HuH-7.5 (cell line): ENCODE data around the gene CMSS1.
A peak's percentile ranks its signal among the peaks of the same experiment; 100 is the strongest.
"Not testable (repeated sequence)": the region's sequence is repeated elsewhere in the genome, so short reads cannot be mapped to it uniquely, and the experiment has no call there.

Experiments
- DNase-seq: peaks from one replicate; pipeline ENCODE4 v3.0.0; 2011; ENCODE audit warnings: low spot score

Gene CMSS1

DNA sequence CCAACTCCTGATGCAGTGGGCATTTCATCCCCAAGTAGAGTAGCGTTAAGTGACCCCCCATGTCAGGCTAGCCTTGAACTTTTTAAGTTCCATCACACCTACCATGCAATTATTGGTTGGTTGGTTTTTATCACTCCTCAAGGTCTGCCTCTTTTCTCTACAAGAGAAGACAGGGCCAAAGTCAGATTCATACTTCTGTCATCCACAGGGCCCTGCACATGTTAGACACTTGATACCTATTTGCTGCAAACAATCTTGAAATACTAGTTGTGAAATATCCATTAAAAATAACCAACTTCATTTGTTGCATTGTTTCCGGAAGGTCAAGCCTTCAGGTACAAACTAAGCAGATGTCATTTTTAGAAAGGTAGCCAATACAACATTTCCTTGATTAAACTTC, 1.2 kb downstream of the CMSS1 start:
- no peak for DNase-seq

GRCh38 chr3:99823723-99824711, 6.4 kb downstream of the CMSS1 start:
- DNase-seq = no peak

DNA sequence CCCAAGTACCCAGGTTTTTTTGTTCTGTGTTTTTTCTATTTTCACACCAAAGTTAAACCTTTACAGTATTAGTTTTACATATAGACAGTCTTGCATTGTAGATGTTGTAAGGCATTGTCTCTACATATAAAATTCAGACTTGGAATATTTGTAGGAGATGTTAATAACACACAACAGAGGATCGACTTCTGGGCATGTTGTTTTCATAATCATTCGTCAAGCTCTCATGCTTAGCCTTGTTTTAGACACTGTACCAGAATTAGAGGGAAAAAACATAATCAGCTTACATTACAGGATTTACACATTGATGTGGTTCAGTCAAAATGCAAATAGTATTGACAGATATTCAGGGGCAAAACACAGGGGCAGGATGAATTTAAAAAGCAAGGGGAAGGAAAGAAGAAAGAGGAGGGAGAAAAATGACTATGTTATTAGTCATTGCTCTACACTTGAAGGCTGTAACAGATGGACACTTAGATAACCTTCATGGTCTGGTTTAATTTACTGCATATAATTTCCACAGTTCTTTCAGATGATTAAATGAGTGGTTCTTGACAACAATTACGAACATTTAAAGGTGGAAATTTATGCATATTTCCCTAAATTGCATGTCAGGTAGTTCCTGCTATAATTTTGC, 7.5 kb downstream of the CMSS1 start:
- DNase-seq = no peak

- no peak for DNase-seq
Observed at GRCh38 chr3:99829844-99830243, 12.2 kb downstream of the CMSS1 start.

DNA sequence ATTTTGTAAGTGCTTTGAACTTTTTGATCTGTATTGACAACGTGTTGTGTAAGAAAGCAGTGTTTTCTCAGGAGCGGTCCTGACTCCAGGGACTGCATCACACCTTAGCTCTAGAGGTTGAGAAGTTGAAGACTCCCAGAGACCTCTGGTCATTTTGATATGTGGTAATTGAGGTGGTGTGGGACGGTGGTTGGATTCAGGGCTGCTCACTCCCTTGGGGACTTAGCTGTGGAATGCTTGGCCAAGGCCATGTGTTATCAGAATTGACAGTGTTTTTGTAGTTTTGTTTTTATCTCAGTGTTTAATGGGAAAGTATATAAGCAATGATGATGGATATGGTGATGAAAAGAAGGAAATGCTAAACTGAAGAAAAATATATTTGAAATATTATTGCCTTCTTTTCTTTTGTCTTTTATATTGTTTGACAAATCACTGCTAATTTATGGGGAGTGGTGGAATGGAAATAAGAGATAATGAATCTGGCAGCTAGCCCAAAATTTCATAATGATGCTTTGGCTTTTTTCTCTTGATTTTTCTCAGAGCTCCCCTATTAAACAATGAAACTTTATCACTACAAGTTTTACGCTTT, 16.0 kb downstream of the CMSS1 start:
- DNase-seq = no peak

- no peak for DNase-seq
Observed at GRCh38 chr3:99834211-99834957, 16.7 kb downstream of the CMSS1 start.

- DNase-seq = no peak
Observed at GRCh38 chr3:99836681-99837080, 19.0 kb downstream of the CMSS1 start.

DNA sequence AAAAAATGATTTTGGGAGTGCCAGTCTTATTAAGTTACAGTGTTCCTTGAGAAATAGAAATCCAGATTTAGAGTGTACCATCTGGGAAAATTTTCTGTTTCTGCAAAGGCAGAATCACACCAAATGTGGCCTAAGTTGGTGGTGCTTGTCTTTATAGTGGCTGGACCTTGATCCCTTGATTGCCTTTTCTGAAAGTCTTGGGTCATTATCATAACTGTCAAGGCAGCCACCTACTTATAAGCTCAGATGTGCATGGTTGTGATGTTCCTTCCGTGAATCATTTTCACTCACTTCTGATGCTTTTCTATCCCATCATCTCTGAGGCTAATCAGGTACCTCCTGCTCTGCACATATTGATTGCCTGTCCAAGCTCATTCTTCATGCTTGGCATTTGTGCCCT, 20.1 kb downstream of the CMSS1 start:
- DNase-seq = no peak

GRCh38 chr3:99838755-99839154, 21.1 kb downstream of the CMSS1 start:
- no peak for DNase-seq

GRCh38 chr3:99839613-99840012, 22.0 kb downstream of the CMSS1 start:
- no peak for DNase-seq

- not testable (repeated sequence) for DNase-seq
Observed at GRCh38 chr3:99841949-99842348, 24.3 kb downstream of the CMSS1 start.

DNA sequence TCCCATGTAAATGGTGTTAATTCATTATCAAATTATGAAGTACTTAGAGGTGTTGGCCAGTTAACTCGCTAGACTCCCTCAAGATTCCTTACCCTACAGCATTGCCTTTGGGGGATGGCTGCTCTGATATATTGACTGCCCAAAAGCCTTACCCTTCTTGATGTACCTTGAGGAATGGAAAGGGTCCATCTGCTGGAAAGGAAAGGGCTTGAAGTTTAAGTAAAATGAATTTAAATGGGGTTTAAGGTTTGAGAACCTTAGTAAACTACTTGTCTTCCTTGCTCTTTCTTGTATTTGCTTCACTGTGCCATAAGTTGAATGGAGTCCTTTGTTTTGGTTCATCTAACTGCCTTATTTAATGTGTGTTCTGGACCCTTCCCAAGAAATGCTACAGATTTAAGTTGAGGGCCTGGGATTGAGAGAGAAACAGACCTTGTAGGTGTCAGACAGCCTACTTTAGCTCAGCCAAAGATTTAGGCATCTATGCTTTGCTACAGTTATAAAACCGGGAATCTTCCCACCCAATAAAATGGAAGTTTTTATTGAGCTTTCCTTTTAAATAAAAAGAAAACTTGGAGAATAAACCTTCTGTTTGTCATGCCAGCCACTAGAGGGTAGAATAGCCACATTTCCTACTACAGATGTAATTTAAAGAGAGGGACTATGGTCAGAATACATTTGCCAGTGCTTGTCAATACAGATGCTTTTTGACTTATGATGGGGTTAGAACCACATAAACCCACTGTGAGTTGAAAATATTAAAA, 25.3 kb downstream of the CMSS1 start:
- DNase-seq = no peak

DNA sequence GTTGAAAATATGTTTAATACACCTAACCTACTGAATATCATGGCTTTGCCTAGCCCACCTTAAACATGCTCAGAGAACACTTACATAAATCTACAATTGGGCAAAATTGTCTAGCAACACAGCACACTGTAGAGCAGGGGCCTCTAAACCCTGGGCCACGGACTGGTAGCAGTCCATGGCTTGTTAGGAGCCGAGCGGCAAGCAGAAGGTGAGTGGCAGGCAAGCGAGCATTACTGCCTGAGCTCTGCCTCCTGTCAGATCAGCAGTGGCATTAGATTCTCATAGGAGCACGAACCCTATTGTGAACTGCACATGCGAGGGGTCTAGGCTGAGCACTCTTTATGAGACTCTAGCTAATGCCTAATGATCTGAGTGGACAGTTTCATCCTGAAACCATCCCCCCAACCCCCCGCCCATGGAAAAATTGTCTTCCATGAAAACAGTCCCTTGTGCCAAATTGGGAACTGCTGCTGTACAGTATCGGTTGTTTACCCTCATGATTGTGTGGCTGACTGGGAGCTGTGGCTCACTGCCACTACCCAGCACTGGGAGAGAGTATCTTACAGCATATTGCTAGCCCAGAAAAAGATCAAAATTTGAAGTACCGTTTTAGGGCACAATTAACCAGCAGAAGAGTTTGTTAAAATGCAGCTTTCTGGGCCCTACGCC, 26.1 kb downstream of the CMSS1 start:
- DNase-seq = no peak

- DNase-seq = no peak
Observed at GRCh38 chr3:99845331-99845730, 27.7 kb downstream of the CMSS1 start.

GRCh38 chr3:99845999-99846398, 28.3 kb downstream of the CMSS1 start:
- no peak for DNase-seq

DNA sequence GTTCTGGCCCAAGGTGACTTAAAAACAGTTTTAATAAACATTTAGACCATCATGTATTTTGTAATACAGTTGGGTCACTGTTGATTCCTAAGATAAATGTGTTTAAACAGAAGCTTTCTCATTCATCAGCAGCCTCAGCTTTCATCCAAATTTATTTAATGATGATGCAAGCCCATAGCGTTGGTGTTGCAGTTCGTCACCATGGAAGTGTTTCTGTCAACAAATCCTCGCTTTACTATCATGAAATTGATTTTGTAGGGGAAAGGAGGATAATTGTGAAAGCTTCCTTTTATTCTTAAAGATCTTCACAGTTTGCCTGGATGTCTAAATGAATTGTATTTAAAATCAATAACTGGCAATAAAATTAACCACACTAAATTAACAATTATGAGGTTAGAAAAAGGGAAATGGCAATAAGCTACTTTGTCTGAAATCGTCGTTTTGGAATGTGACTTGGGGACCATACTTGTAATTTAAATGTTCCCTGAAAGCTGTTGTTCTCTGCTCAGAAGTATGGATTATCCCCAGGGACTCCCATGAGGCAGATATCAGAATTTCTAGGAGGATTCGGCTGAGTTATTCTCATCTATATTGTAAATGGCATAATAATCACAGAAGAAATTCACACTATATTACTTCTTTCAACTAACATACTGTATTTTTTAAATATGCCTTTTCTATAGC, 29.0 kb downstream of the CMSS1 start:
- peak; percentile 7 for DNase-seq

DNA sequence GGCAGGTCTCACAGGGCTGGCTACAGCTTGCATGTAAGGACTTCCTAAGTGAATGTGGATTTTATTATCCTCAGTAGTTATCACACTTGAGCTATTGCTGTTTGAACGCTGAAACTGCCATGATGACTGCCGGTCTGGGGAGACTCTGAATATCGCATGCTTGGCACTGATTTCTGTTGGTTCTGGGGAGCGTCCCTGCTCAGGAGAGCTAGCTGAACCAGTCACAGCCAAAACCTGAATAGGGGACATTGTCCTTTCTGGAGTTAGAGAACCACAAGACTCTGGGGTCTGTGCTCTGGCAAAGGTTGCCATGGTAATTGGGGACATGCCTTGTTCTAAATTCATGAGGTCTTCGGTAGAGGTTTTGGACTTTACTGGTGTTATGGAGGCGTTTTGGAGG, 30.8 kb downstream of the CMSS1 start:
- no peak for DNase-seq

- DNase-seq = no peak
Observed at GRCh38 chr3:99850608-99851007, 32.9 kb downstream of the CMSS1 start.

GRCh38 chr3:99851955-99852354, 34.3 kb downstream of the CMSS1 start:
- no peak for DNase-seq

DNA sequence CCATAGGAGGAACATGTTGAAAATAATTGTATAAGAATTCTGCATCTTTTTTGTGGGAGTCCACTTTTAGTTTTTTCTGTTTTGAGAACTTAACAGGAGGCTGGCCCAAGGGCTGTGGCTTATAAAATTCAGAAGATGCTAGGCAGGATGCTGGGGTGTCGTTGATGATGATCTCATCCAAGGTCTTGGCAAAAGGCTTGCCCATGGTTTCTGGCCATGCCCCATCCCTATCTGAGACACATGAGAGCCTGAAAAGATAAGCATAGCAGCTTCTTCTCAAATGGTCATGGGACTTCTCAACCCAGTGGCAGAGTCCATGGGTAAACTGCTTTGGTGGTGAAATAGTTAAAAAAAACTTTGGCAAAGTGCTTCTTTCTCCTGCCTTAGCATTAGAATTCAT, 35.2 kb downstream of the CMSS1 start:
- DNase-seq = no peak
